ENCODE results near the gene ZNF746.

The ZNF746 gene

GRCh38 chr7:149500910-149501309 is 3.3 kb upstream of the ZNF746 start:
- H3K79me2 ChIP-seq (ENCODE audit: insufficient read depth, low read length) = peaks cover 12% of the 10 kb centered on the region
- peaks cover 9% of the 10 kb centered on the region for H4K20me1 ChIP-seq (ENCODE audit: insufficient read depth, low read length, poor library complexity, severe bottlenecking)
- no peak overlapping the region for H3K4me2 ChIP-seq (ENCODE audit: low read depth, low read length, poor library complexity, severe bottlenecking)
- peak overlapping the region; percentile 50; the same call in 1 of the 2 replicates for H2AFZ ChIP-seq (ENCODE audit: low read length)
- no peak overlapping the region for H3K4me3 ChIP-seq (ENCODE audit: low read length, poor library complexity, severe bottlenecking)
- H3K9ac ChIP-seq (ENCODE audit: low read depth, low read length, poor library complexity, severe bottlenecking) = no peak overlapping the region
- no peaks in the 10 kb centered on the region for H3K36me3 ChIP-seq (ENCODE audit: insufficient read depth, low read length)
- no peaks in the 10 kb centered on the region for H3K9me3 ChIP-seq (ENCODE audit: insufficient read depth, low read depth, low read length)
- H3K27me3 ChIP-seq (ENCODE audit: insufficient read depth, low read length, poor library complexity, severe bottlenecking) = no peaks in the 10 kb centered on the region
- H3F3A ChIP-seq (ENCODE audit: low read depth) = no peaks in the 10 kb centered on the region
- peaks cover 13% of the 10 kb centered on the region for H3K4me1 ChIP-seq (ENCODE audit: insufficient read depth, low read length, poor library complexity, severe bottlenecking)
- no peaks in the 10 kb centered on the region for H3K9me2 ChIP-seq (replicated peaks; ENCODE audit: low read depth, low read length)
- TF ChIP-seq CTCF (conservative IDR thresholded peaks at IDR 0.05; ENCODE audit: low read length) (no peak), EZH2phosphoT487 (IDR thresholded peaks at IDR 0.05; ENCODE audit: borderline replicate concordance) (no peak)

- Histone ChIP-seq H3K4me1 (ENCODE audit: insufficient read depth, low read length, poor library complexity, severe bottlenecking) (peaks cover 20% of the 10 kb centered on the region), H3K36me3 (ENCODE audit: insufficient read depth, low read length) (no peaks in the 10 kb centered on the region), H3K9ac (ENCODE audit: low read depth, low read length, poor library complexity, severe bottlenecking) (no peak overlapping the region), H3K4me3 (ENCODE audit: low read length, poor library complexity, severe bottlenecking) (no peak overlapping the region), H3K9me2 (replicated peaks; ENCODE audit: low read depth, low read length) (no peaks in the 10 kb centered on the region), H3F3A (ENCODE audit: low read depth) (no peaks in the 10 kb centered on the region), H3K79me2 (ENCODE audit: insufficient read depth, low read length) (peaks cover 19% of the 10 kb centered on the region), H2AFZ (ENCODE audit: low read length) (peak overlapping the region; percentile 50), H3K4me2 (ENCODE audit: low read depth, low read length, poor library complexity, severe bottlenecking) (no peak overlapping the region), H4K20me1 (ENCODE audit: insufficient read depth, low read length, poor library complexity, severe bottlenecking) (peaks cover 16% of the 10 kb centered on the region), H3K9me3 (ENCODE audit: insufficient read depth, low read depth, low read length) (no peaks in the 10 kb centered on the region), H3K27me3 (ENCODE audit: insufficient read depth, low read length, poor library complexity, severe bottlenecking) (no peaks in the 10 kb centered on the region)
- TF ChIP-seq CTCF (conservative IDR thresholded peaks at IDR 0.05; ENCODE audit: low read length) = no peak
- TF ChIP-seq EZH2phosphoT487 (IDR thresholded peaks at IDR 0.05; ENCODE audit: borderline replicate concordance) = no peak
Measured at GRCh38 chr7:149500201-149500600, 2.6 kb upstream of the ZNF746 start.

GRCh38 chr7:149498811-149499210 is 1.2 kb upstream of the ZNF746 start:
- H2AFZ ChIP-seq (ENCODE audit: low read length) = peak overlapping the region; percentile 100; the same call in 1 of the 2 replicates
- no peaks in the 10 kb centered on the region for H3K9me2 ChIP-seq (replicated peaks; ENCODE audit: low read depth, low read length)
- no peaks in the 10 kb centered on the region for H3K27me3 ChIP-seq (ENCODE audit: insufficient read depth, low read length, poor library complexity, severe bottlenecking)
- H3K4me1 ChIP-seq (ENCODE audit: insufficient read depth, low read length, poor library complexity, severe bottlenecking) = peaks cover 24% of the 10 kb centered on the region
- no peak overlapping the region for H3K4me2 ChIP-seq (ENCODE audit: low read depth, low read length, poor library complexity, severe bottlenecking)
- H3K9me3 ChIP-seq (ENCODE audit: insufficient read depth, low read depth, low read length) = no peaks in the 10 kb centered on the region
- H3K36me3 ChIP-seq (ENCODE audit: insufficient read depth, low read length) = peaks cover under 1% of the 10 kb centered on the region; the same call in 1 of the 2 replicates
- H3F3A ChIP-seq (ENCODE audit: low read depth) = no peaks in the 10 kb centered on the region
- TF ChIP-seq CTCF (conservative IDR thresholded peaks at IDR 0.05; ENCODE audit: low read length) (no peak), EZH2phosphoT487 (IDR thresholded peaks at IDR 0.05; ENCODE audit: borderline replicate concordance) (no peak)
- no peak overlapping the region for H3K9ac ChIP-seq (ENCODE audit: low read depth, low read length, poor library complexity, severe bottlenecking)
- peaks cover 22% of the 10 kb centered on the region for H4K20me1 ChIP-seq (ENCODE audit: insufficient read depth, low read length, poor library complexity, severe bottlenecking)
- no peak overlapping the region for H3K4me3 ChIP-seq (ENCODE audit: low read length, poor library complexity, severe bottlenecking)
- peaks cover 26% of the 10 kb centered on the region for H3K79me2 ChIP-seq (ENCODE audit: insufficient read depth, low read length)

All from Loucy (cell line).